ENCODE measurements around the gene UPF2.
A peak's percentile ranks its signal among the peaks of the same experiment; 100 is the strongest.

The UPF2 gene

GRCh38 chr10:12041766-12042408, 722 bp downstream of the UPF2 start:
- no peak for TF ChIP-seq CTCF (conservative IDR thresholded peaks at IDR 0.05; ENCODE audit: low read length)
- peak; percentile 15 for DNase-seq (ENCODE audit: low read depth)
- H3K4me3 ChIP-seq (ENCODE audit: low read length): peak overlapping the region; percentile 94

GRCh38 chr10:12036073-12036655, 6.4 kb downstream of the UPF2 start:
- no peak for TF ChIP-seq CTCF (conservative IDR thresholded peaks at IDR 0.05; ENCODE audit: low read length)
- no peak overlapping the region for H3K4me3 ChIP-seq (ENCODE audit: low read length)
- no peak for DNase-seq (ENCODE audit: low read depth)

- no peak for DNase-seq (ENCODE audit: low read depth)
- no peak for TF ChIP-seq CTCF (conservative IDR thresholded peaks at IDR 0.05; ENCODE audit: low read length)
- no peak overlapping the region for H3K4me3 ChIP-seq (ENCODE audit: low read length)
Measured at GRCh38 chr10:12031404-12031803, 11.2 kb downstream of the UPF2 start.

- DNase-seq (ENCODE audit: low read depth): no peak
- H3K4me3 ChIP-seq (ENCODE audit: low read length): no peak overlapping the region
- TF ChIP-seq CTCF (conservative IDR thresholded peaks at IDR 0.05; ENCODE audit: low read length): no peak
Measured at GRCh38 chr10:12027539-12027938, 15.1 kb downstream of the UPF2 start.

GRCh38 chr10:12025591-12025990, 17.0 kb downstream of the UPF2 start:
- DNase-seq (ENCODE audit: low read depth): no peak
- TF ChIP-seq CTCF (conservative IDR thresholded peaks at IDR 0.05; ENCODE audit: low read length): no peak
- H3K4me3 ChIP-seq (ENCODE audit: low read length): no peak overlapping the region

GRCh38 chr10:12022580-12023257, 19.9 kb downstream of the UPF2 start:
- TF ChIP-seq CTCF (conservative IDR thresholded peaks at IDR 0.05; ENCODE audit: low read length): no peak
- H3K4me3 ChIP-seq (ENCODE audit: low read length): no peak overlapping the region
- no peak for DNase-seq (ENCODE audit: low read depth)

GRCh38 chr10:12020574-12020973, 22.0 kb downstream of the UPF2 start:
- TF ChIP-seq CTCF (conservative IDR thresholded peaks at IDR 0.05; ENCODE audit: low read length): no peak
- DNase-seq (ENCODE audit: low read depth): no peak
- no peak overlapping the region for H3K4me3 ChIP-seq (ENCODE audit: low read length)
